ENCODE measurements around the gene ATCAY. TPM values are rescaled to one million over a fixed set of nuclear protein-coding genes. Genes with fewer than 3 reads are reported as not detected.
A peak's percentile ranks its signal among the peaks of the same experiment; 100 is the strongest.

ATCAY gene
- total and polyA plus RNA-seq, 2 of the 13 experiments (the other 11 are each of a cell fraction or from before 2014, with no cell fraction given): not detected

GRCh38 chr19:3970808-3971598 is 90.5 kb downstream of the ATCAY start, which contains the start of gene DAPK3 (continued):
- TF ChIP-seq CEBPZ (IDR thresholded peaks at IDR 0.05; ENCODE audit: low read length): peak; percentile 64; the same call in 1 of the 2 replicates
- peak; percentile 76 for TF ChIP-seq MIER3 (CRISPR knock-in tag; IDR thresholded peaks at IDR 0.05; ENCODE audit: borderline replicate concordance)
- TF ChIP-seq ZNF142 (CRISPR knock-in tag; IDR thresholded peaks at IDR 0.05): peak; percentile 43; the same call in 1 of the 2 replicates
- TF ChIP-seq ZNF775 (CRISPR knock-in tag; IDR thresholded peaks at IDR 0.05; ENCODE audit: borderline replicate concordance): 0 out of 2 replicates have a peak, but pooled peaks have one; percentile 36
- TF ChIP-seq ZKSCAN5 (CRISPR knock-in tag; IDR thresholded peaks at IDR 0.05): no peak
- no peak for TF ChIP-seq HOXD1 (CRISPR knock-in tag; IDR thresholded peaks at IDR 0.05)
- TF ChIP-seq ZNF83 (CRISPR knock-in tag; IDR thresholded peaks at IDR 0.05; ENCODE audit: borderline replicate concordance): no peak
- no peak for TF ChIP-seq ZNF709 (CRISPR knock-in tag; IDR thresholded peaks at IDR 0.05)
- 0 out of 2 replicates have a peak, but pooled peaks have one; percentile 34 for TF ChIP-seq ZHX2 (IDR thresholded peaks at IDR 0.05; ENCODE audit: low read depth)
- TF ChIP-seq ZHX2 (CRISPR knock-in tag; IDR thresholded peaks at IDR 0.05; ENCODE audit: borderline replicate concordance): no peak
- TF ChIP-seq ZNF329 (CRISPR knock-in tag; IDR thresholded peaks at IDR 0.05; ENCODE audit: low read depth): peak; percentile 55; the same call in 1 of the 2 replicates
- no peak for TF ChIP-seq PAWR (CRISPR knock-in tag; IDR thresholded peaks at IDR 0.05; ENCODE audit: borderline replicate concordance)
- no peak for TF ChIP-seq FOXA3 (CRISPR knock-in tag; IDR thresholded peaks at IDR 0.05)
